CD4-positive, alpha-beta T cell treated with Interferon alpha-2 for 1 hour (primary cell): ENCODE results near the gene PATE1.

Experiments
- DNase-seq, 2 donors: peaks; one replicate each; pipeline ENCODE4 v3.0.0-alpha.2; 2020 to 2022

PATE1 gene

GRCh38 chr11:125797641-125798040 lies 51.6 kb downstream of the PATE1 start:
- no peak for DNase-seq
